IPS DF 4.7 (cell line): ENCODE results near the gene PICK1.
"Not testable (repeated sequence)": the region's sequence is repeated elsewhere in the genome, so short reads cannot be mapped to it uniquely, and the experiment has no call there.

ENCODE experiments used
- DNase-seq: peaks from one replicate; pipeline ENCODE4 v3.0.0-alpha.2; 2013; ENCODE audit warnings: low spot score; ENCODE audit errors: extremely low read depth

The PICK1 gene

DNA sequence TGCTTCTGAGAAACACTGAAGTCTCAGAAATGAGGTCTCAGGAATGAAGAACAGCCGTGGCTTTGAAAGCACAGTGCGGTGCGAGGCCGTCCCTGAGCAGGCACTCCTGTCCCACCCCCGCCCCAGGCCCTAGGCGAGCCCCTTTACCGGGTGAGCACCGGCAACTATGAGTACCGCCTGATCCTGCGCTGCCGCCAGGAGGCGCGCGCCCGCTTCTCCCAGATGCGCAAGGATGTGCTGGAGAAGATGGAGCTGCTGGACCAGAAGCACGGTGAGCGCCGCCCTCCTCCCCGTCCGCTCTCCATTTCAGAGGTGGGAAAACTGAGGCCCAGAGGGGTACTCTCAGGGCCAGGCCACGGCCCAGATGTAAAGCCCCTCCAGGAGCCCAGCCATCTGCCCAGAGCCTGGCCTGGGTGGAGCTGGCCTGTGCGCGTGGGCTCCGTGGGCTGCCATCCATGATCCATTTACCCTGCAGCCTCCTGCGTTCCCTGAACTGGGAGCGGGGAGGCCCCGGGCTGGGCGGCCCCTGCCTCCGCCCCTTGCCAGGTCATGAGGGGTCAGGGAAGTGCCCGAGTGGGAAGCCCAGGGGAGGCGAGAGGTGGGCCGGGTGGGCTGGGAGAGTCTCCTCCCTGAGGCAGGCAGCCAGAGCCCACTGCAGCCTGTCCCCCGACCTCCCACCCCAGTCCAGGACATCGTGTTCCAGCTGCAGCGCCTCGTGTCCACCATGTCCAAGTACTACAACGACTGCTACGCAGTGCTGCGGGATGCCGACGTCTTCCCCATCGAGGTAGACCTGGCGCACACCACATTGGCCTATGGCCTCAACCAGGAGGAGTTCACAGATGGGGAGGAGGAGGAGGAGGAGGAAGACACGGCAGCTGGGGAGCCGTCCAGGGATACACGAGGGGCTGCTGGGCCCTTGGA, 17.2 kb downstream of the PICK1 start:
- no peak for DNase-seq

DNA sequence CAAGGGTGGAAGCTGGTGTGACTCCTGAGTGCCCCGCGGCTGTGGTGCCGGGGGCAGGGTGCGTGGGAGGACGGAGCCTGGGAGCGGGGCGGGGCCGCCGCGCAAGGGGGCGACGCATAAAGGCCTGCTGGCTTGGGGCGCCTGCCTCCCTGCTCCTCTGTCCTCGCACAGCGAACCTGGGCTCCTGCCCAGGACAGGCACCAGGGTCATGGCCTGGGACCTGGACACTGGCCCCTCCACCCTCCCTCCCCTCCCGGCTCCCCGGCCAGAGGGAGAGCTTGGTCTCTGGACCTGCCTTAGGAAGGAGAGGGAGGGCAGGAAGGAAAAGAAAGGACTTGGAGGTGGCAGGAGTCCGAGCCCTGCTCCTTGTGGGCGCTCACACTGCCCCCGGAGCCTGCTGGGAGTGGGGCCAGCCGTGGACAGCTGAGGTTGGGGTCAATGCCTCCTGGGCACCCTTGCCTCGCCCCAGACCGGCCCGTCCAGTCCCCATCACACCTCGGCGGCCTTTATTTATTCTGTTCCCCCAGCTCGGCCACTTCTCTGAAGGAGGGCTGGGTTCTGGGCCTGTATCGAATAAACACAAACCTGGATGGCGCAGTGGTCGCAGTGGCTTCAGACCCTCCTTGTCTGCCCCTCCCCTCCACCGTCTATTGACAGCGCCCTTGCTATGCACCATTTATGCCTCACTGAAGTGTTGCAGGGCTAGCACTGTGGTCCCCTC, 18.1 kb downstream of the PICK1 start:
- no peak for DNase-seq

DNA sequence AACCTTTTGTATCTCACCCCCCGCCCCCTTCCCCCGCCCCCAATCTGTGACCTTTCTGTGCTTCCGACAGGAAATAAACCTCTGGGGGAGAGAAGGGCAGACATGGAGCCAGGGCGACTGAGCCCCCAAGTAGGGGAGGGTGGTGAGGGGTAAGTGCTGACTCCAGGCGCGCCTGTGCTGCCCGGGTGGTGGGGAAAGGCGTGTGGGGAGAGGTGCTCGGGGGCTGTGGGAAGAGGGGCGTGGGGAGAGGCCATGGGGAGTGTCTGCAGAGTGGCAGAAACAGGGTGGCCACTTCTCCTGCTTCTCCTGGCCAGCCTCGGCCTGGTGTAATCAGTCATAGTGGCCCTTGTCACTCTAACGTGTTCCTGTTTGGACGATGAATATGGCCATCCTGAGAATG, 18.8 kb downstream of the PICK1 start:
- no peak for DNase-seq

DNA sequence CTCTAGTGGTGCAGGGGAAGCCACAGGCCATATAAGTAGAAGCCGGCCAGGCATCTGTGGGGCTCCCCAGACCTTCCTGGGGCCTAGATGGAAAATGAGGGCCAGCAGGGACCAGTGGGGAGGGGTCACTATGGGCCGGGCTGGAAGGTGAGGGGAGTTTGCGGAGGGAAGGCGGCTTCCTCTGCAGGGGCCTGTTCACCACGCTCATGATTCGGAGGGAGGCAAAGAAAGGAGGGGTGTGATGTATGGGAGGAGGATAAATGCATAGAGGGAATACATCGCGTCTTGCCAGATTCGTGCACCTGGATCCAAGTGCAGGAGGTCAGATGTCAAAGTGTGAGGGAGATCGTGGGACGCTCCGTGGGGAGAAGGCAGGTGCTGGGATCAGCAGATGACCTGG, 19.9 kb downstream of the PICK1 start:
- no peak for DNase-seq

DNA sequence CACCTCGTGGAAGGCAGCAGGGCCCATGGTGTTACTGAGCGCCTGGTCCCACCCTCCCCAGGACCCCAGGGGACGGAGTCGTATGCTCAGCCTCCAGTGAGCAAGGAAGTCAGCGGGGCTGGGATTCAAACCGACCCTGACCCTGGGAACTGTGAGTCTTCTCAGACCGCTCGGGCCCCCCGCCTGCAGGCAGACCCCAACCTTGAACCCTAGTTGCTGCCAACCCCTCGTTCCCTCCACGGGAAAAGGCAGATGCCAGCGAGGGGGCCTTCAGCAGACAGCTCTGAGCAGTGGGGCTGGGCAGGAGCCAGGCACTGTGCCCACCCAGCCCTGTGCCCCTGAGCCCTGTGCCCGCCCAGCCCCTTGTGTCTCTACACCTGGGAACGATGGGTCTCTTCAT, 20.4 kb downstream of the PICK1 start:
- no peak for DNase-seq

DNA sequence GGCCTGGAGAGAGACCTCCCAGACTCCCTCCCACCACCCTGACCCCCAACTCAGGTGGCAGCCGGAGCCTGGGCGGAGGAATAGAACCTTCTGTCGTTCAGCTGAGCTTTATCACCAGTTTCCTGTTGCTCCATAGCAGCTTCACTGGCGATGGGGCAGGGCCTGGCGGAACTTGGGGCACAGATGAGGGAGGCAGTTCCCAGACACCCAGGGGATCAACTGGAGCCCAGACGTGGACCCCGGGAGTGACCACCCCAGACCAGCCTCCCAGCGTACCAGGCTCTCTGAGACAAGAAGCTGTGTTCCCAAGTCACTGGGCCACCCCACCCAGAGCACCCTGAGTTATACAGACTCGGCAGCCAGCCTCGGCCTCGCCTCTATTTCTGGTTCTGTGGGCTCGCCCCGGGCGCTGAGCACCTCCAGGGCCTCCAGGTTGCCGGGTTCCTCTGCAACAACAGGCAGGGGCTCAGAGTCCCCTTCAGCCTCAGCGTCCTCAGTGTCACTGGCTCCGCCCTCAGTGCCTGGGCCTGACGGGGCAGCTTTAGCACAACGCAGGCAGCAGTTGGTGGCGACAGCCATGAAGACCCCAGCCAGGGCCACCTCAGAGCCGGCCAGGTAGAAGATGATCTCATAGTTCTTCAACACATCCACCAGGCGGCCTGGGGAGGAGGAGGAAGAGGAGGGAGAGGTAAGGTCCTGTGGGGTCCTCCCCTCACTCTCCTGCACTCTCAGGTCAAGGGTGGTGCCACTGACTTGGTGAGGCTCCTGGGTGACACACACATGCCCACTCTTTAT, 21.0 kb downstream of the PICK1 start:
- no peak for DNase-seq

DNA sequence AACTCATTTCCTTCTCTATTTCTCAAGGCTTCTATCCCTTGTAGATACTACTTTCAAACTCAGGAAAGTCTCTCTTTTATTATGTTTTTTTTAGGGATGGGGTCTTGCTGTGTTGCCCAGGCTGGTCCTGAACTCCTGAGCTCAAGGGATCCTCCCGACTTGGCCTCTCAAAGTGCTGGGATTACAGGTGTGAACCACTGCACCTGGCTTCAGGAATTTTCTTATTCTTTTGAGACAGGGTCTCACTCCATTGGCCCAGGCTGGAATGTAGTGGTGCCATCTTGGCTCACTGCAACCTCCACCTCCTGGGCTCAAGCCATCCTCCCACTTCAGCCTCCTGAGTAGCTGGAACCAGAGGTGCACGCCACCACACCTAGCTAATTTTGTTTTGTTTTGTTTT, 22.0 kb downstream of the PICK1 start:
- DNase-seq, result not testable (repeated sequence)

DNA sequence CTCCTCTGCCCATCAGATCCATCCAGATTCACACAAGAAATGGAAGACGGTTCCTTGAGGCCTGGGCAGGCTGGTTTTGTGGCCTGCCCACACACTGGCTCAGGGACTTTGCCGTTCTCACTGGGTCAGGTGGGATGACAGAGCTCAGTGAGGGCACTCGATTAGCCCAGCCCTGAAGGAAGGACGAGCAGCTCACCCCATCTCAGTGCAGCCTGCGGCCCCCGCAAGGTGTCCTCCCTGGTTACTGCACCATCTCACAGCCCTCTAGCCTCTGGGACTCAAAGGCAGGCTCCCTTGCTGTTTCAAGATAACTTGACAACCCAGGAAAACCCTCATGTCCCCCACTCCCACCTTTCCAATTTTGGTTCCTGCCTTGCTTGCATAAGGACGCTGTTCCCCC, 22.6 kb downstream of the PICK1 start:
- no peak for DNase-seq

DNA sequence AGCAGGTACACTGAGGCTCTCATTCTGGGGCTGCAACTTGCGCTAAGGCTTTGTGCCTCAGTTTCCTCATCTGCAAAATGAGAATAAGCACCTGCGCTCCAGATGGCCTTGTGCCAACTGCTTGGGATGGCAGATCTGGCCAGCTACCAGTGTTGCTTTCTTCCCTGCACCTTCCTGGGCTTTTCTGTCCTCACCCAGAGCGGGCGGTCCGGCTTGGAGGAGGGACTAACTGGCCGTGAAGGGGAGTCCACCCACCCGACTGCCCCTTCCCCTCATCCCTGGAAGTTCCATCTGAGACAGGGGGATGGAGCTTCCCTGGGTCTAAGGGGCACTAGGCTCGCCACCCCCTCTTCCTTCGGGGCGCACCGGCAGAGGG, 23.3 kb downstream of the PICK1 start:
- DNase-seq, result no peak

DNA sequence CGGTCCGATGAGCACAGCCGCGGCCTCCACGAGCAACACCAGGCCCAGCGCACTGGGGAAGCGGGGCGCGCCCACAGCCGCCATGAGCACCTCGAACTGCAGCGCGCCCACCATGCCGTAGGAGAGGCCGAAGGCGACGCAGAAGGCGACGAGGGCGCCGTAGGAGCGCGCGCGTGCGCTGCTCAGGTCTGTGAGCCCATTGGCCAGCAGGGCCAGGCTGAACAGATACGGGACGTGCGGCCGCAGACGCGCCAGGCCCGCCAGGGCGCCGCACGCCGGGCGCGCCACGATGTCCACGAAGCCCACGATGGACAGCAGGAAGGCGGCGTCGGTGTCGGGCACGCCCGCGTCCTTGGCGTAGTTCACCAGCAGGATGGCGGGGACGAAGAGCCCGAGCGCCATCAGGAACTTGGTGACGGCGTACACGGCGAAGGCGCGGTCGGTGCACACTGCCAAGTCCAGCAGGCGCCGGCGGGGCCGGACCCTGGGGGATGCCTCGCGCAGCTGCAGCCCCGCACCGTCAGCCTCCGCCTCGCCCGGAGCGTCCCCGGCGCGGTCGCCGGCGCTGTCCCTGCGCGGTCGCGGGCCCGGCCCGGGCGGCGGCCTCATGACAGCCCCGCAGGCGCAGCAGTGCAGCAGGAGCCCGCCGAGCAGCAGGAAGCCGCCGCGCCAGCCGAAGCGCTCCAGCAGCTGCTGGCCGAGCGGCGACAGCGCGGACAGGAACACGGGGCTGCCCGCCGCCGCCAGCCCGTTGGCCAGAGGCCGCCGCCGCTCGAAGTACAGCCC, 23.8 kb downstream of the PICK1 start:
- DNase-seq, result no peak

DNA sequence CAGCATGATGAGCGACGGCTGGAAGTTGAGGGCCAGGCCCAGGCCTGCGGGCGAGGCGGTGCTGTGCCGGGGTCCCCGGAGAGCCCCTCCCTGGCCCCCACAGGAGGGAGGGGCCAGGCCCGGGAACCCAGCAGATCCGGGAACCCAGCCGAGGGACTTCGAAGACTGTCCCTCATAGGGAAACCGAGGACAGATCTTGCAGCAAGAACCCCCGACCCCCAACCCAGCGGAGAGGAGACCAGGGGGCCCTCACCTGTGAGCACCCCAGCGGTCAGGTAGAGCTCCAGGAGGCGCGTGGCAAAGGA, 24.4 kb downstream of the PICK1 start:
- no peak for DNase-seq

DNA sequence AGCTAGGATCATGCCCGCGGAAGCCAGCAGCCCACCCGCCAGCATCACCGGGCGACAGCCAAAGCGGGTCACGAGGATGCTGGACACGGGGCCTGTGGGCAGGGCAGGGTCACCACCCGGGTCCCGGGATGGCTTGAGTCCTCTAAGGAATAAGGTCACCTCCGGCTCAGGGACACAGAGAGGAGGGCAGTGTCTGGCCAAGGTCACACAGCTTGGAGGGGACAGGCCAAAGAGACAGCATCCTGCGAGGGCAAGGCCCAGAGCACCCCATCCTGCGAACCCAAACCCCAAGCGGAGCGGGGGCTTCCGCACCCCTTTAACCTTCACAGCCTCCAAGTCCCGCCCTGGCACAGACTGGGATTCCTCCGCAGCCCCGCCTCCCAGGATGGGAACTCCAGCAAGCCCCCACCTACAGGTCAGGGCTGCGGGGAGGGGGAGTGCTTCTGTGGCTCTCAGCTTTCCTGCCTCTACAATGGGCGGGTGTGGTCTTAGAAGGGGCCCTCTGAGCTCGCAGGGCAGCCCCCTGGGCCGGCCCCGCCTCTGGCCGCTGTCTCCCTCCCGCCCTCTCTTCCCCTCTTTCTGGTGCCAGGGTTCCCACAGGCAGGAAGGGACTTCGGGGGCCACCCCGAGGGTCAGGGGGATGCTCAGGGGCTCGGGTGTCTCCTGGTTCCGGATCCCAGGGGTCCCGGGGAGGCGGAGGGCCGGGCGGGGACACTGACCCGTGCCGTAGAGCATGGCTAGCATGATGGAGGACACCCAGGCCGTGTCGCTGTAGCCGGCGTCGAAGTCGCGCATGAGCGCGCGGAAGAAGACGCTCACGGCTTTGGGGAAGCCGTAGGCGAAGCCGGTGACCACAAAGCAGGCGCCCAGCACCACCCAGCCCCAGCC, 25.0 kb downstream of the PICK1 start:
- no peak for DNase-seq

DNA sequence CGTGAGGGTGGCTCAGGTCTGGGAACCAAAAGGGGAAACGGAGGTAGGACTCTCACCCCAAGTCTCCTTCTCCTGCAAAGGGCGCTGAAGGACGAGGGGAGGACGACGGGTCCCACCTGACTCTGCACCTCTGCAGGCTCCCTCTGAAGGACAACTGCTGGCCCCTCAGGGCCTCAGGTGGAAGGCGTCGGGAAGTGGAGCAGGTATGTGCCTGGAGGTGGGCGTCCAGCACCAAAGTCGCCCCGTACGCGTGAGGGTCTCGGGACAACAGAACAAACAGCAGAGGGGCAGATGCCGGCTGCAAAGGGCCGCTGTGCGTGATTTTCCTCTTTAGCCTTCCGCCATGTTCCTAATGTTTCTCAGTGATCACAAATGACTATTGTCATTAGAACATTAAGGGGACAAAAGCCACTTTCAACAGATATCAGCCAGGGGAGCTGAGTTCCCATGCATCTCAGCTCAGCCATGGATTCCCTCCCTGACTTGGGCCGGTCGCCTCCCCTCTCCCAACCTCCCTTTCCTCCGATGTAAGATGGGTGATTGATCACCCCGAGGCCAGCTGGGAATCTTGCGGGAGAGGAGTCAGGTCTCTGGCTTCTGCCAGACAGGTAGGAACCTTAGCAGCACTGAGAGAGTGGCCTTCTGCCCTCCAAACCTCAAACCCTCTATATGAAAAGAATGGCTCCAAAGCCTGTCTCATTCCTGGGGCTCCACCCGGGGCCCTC, 25.9 kb downstream of the PICK1 start:
- DNase-seq, result no peak

DNA sequence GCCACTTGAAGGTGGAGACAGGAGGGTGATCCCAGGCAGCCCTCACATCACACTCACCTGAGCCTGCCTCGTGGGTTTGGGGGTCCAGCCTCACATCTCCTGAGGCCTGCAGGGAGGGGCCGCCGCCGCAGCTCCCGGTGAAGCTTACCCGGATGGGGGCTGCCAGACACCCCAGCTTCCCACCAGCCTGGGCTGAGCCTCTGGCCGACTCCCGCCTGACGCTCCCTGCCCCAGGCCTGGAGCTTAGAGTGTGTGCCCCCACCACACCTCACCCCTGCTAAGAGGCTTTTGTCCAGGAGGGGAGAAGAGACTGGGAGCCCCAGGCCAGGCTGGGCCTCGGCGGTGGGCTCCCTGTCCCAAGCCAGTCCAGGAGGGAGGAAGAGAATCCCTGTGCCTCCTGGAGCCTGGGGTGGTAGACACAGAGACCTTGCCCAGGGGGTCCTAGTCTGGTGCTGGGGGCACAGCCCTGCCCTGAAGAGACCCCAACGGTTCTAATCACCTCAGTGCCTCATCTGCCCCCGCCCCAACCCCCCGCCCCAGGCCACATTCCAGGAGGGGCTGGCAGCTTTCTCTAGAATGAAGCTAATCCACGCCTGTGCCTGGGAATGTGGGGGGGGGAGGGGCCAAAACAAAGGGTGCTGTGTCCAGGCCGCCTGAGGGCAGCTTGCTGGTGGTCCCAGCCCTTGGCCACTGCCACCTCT, 26.9 kb downstream of the PICK1 start, which contains the start of gene SLC16A8:
SLC16A8 (minus strand) TSS at position 254 of the 701 bp plus-strand sequence. CDS start 1,311 bp downstream, outside the sequence.
- DNase-seq, result no peak

DNA sequence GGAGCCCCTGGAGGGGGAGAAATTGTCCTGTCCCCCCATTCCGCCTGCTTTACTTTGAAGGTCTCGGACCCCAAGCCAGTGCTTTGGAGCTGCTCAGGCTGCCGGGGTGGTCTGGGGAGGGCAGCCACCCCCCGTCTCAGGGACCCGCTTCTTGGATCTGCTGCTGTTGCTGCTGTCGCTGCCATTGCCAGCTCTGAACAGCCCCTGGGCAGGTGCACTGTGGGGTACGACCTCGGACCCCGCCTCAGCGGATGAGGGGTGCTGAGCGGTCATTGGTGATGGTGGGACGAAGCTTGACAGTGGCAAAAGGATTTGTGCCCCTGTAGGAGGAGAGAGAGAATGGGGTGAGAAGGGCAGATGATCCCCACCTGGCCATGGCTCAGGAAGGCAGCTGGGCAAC, 27.9 kb downstream of the PICK1 start:
- DNase-seq, result no peak

DNA sequence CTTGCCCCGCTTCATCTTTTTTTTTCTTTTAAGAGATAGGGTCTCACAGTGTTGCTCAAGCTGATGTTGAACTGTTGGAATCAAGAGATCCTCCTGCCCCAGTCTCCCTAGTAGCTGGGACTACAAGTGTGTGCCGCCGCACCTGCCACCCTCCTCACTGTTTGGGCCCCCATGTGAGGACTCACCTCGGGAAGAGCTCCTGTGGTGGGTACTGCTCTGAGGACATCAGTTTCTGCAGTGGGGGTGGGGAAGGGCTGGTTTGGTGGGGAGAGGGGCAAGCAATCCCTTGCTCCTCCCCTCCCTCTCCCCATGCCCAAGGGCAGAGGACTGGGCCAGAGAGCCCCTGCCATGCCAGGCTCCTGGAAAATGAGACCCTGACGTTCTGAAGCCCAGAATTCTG, 28.3 kb downstream of the PICK1 start:
- no peak for DNase-seq

DNA sequence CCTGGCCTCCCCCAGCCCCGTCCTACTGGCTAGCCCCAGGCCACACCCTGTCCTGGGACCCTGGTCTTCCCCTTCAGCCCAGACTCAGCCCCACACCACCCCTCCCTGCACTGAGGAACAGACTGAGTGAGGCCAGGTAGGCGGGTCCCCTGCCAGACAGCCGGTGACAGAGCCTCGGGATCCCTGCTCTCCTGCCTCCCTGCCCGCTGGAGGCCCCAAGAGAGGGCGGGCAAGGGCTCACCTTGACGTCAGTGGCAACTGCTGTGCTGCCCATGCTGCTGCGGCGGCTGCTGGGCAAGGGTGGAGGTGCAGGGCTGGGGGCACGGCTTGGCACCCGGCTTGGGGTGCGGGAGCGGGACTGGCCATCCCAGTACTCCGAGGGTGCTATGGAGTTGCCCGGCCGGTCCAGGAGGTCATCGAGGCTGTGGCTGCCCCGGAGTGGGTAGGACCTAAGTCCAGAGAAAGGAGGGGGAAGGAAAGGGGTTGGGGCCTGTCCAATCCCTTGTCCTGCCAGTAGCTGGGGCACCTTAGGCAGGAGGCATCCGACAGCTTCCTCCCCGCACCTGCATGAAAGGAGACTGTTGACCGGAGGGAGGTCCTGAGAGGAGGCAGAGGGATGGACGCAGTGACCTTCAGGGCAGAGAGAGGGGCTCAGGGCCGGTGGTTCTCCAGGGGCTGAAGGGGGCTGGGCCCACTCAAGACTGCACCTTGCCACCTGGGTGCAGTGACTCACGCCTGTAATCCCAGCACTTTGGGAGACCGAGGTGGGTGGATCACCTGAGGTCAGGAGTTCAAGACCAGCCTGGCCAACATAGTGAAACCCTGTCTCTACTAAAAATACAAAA, 29.0 kb downstream of the PICK1 start:
- no peak for DNase-seq

DNA sequence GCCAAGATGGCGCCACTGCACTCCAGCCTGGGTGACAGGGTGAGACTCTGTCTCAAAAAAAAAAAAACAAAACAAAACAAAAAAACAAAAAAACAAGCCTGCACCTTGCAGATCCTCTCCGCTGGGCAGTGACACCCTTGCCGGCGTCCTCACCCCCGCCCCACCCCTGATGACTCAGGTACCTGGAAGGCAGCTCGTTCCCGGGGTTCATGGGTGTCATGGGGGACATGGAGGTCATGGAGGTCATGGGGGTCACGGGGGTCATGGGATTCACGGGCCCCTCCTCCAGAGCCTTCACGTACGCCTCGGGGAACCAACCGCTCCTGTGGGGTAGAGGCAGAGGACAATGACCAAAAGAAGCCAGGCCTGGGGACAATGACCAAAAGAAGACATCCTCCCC, 29.7 kb downstream of the PICK1 start:
- DNase-seq, result no peak
